Central memory CD4-positive, alpha-beta T cell (primary cell): ENCODE measurements around the gene NEIL3.
A peak's percentile ranks its signal among the peaks of the same experiment; 100 is the strongest.
"Not testable (repeated sequence)": the region's sequence is repeated elsewhere in the genome, so short reads cannot be mapped to it uniquely, and the experiment has no call there.

Experiments
- DNase-seq: peaks from one replicate; pipeline ENCODE4 v3.0.0; 2022

NEIL3 gene

DNA sequence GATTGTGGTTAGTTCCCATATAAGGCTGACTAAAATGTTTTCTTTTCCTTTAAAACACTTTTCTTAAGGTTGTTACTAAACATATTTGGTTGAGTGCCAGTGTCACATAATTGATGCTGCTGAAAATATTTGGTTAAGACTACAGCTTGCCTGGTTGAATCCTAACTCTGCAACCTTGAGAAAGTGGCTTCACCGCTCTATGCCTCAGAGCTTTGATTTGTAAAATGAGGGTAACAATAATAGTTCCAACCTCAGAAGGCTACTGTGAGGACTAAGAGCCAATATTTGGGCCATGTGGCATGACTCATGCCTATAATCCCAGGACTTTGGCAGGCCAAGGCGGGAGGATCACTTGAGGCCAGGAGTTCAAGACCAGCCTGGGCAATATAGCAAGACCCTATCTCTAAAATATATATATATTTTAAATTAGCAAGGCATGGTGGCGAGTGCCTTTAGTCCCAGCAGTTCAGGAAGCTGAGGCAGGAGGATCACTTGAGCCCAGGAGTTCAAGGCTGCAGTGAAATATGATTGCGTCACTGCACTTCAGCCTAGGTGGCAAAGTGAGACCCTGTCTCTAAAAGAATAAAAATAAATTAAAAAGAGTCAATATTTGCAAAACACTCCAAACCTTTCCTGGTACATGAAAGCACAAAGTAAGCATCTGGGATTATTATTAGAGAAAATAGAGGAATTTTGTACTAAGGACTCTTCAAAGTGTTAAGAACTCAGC, 7.1 kb upstream of the NEIL3 start:
- no peak for DNase-seq

DNA sequence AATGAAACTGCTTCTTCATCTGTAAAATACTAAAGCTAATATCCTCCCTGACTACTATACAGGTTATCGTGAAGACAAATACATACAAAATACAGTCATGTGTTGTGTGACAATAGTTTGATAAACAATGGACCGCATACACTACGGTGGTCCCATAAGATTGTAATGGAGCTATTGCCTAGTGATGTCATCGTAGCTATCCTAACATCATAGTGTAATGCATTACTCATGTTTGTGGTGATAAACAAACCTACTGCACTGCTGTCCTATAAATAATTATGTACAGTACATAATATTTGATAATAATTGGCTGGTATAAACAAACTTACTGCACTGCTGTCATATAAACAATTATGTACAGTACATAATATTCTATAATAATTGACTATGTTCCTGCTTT, 5.6 kb upstream of the NEIL3 start:
- DNase-seq = no peak

DNA sequence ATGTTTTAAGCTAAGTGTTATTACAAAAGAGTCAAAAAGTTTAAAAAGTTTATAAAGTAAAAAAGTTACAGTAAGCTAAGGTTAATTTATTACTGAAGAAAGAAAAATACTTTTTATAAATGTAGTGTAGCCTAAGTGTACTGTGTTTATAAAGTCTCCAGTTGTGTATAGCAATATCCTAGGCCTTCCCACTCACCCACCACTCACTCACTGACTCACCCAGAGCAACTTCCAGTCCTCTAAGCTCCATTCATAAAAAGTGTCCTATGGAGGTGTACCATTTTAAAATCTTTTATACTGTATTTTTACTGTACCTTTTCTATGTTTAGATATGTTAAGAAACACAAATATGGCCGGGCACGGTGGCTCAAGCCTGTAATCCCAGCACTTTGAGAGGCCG, 4.8 kb upstream of the NEIL3 start:
- not testable (repeated sequence) for DNase-seq

DNA sequence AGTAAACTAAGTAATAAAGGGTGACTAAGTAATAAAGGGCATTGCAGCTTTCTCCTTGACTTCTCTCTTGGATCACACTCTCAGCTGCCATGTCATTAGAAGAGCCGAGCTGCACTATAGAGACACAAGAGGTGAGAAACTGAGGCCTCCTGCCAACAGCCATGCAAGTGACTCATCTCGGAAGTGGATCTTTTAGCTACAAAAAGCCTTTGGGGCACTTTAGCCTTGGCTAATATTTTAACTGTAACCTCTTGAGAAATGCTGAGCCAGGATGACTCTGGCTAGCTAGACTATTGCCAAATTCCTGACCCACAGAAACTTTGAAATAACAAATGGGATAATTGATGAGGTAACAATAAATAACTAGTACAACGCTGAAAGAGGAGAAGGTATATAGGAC, 1.5 kb upstream of the NEIL3 start:
- DNase-seq = no peak

DNA sequence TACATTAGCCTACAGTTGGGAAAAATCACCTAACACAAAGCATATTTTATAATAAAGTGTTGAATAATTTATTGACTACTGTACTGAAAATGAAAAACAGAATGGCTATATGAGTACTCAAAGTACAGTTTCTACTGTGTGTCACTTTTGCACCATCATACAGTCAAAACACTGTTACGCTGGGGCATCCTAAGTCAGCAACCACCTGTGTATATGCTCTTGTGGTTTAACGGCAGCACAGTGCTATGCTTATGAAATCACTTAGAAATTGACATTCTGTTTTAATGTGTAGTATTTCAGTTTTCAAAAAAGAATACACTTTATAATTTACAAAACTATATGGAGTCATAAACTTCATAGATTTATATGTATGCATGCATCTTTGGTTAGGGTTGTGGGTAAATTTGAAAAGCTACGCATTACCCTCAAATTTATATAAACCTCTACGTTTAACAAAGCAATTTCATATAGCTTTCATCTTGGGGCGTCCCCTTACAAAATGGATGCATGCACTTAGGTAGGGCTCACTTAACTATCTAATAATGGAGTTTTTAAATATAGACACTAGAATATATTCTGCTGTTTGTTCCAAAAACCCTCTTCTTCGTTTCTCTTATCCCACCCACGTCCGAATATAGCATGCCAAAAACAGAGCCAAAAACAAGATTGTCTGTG, 690 bp upstream of the NEIL3 start:
- no peak for DNase-seq

DNA sequence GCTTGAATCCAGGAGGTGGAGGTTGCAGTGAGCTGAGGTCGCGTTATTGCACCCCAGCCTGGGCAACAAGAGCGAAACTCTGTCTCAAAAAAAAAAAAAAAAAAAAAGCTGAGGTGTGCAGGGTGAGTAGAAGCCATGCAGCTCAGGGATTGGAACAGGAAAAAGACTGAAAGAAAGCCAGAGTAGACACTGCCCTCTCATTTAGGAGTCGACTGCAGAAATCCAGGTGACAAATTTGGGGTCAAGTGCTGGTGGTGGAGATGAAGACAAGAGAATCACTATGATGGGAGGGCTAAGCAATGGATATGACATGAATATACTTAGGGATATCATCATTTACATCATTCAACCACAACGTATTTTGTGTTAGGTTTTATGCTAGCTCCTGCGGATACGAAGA, 1.9 kb downstream of the NEIL3 start:
- no peak for DNase-seq

DNA sequence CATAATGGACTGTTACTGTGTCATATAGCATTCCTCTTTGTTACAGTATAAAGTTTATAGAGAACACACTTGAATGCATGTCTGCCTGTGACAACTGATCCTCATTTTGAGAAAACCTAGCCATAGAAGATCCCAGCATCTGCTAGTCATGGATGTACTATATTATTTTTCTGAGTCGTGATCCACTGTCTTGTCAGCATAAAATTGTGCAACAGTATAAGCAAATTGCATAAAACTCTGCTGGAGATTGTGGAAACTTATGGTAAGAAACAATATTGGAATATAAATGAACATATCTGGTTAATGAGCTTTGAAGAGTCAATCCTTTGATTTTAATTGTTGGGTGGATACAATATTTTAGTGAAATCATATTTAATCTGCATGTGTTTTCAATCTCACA, 3.6 kb downstream of the NEIL3 start:
- DNase-seq = no peak

DNA sequence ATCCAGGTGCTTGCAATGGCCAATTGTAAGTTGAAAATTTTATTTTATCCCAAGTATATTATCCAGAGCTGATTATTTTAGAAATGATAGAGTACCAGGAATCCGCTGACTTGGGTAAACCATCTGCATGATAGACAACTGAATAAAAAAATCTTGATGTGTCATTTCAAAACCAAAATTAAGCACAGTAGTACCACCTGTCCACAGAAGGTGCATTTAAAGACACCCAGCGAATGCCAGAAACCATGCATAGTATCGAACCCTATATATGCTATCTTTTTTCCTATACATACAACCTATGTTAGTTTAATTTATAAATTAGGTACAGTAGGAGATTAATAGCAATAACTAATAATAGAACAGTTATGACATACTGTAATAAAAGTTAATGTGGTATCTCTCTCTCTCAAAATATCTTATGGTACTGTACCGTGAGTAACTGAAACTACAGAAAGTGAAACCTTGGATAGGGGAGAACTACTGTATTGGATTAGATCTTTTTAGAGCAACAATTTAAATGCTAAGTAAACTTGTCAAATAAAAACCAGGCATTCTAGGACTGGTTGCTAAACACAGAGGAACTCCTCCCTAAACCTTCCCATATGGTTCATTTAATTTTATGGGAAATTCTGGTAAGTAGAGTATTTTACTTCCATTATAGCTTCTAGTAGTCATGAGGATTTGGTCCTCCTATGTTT, 6.2 kb downstream of the NEIL3 start:
- DNase-seq = no peak

DNA sequence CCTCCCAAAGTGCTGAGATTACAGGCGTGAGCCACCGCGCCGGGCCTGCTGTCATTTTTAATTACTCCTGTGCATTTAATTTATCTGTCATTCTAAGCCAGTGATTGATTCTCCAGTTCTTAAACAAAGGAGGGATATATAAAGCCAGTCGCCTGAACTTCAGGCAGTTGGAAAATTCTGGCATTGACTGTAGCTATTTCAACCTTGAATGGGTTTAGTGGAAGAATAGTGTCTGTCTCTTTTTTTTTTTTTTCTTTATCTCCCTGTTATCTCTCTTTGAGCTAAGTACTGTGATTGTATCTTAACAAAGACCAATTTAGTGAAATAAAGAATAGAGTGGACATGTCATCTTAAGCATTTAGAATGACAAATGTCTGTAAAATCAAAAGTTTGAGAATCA, 11.0 kb downstream of the NEIL3 start:
- DNase-seq = no peak

DNA sequence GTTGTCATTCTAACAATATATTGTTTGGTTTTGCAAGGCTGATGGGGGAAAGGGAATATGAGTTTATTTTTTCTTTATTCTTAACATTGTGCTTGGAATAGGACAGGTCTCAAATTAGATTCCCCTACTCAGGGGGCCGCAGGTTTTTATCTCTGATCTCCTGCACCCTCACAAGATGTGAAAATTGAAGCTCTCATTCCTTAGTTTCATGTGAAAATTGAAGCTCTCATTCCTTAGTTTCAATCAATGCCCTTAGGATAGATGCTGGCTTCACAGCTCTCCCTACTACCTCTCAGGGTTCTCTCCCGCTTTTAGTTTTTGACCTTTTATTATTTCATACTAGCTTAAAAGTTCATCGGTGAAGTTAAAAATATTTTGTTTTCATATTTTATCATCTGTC, 12.0 kb downstream of the NEIL3 start:
- DNase-seq = no peak

DNA sequence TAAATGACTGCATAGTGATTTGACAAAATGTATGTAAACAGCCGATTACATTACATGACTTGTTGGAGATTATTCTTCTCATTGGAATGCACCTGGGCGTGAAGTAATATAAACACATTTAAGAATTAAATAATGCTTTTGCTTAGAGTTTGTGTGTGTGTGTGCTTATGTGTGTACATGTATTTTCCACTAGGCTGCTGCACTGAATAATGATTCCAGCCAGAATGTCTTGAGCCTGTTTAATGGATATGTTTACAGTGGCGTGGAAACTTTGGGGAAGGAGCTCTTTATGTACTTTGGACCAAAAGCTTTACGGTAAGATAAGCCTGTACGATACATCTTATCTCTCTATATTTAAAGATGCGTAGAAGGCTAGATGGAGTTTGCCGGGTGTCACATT, 12.6 kb downstream of the NEIL3 start:
- no peak for DNase-seq

DNA sequence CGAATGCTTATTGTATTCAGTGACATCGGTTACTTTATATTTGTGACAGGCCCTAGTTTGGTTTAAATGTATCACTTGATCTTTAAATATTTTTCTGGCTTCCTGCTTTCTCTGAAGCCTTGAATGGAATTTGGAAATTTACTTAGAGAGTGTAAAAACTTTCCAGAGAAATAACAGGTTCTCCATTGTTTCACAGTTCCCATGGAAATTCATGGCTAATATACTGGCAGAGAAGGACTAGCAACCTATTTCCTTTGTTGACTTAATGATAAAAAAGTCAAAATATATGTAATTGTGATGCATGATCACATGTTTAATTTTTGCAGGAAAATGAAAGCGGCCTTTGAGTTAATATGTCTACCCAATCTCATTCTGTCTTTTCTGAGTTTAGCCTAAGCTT, 13.2 kb downstream of the NEIL3 start:
- DNase-seq = no peak

DNA sequence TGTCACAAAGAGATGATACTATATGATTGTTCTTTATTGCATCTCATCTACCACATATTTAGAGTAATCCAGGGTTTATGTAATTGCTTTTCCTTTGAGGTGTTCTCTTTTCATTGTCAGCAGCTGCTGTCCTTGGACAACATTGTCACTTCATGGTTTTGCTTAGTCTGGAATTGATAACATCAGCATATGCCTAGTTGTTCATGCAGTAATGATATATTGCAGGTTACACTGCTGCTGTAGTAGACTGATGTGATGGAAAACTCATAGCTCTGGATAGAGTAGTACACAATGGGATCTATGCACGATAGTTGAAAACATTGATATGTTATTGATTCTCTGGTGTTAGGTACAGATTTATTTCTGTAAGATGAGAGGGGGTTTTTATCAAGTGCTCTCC, 13.7 kb downstream of the NEIL3 start:
- DNase-seq = no peak

DNA sequence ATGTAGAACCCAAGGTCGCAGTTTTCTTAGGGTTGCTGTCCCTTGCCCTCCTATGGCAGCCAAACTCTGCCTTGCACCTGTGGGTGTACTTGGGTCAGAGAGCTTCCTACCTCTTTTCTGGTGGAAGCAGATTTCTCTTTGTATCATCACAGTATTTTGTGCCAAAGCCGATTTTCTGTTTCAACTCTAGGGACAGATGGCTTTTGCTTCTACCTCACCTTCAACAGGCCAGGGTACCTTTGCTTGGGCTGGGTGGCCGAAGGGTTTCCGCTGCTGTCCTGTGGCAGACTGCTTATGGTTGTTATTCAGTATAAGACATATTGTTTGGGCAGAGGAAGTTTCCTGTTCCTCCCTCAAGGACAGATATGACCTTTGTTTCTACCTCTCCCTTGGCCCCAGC, 22.4 kb downstream of the NEIL3 start:
- no peak for DNase-seq

DNA sequence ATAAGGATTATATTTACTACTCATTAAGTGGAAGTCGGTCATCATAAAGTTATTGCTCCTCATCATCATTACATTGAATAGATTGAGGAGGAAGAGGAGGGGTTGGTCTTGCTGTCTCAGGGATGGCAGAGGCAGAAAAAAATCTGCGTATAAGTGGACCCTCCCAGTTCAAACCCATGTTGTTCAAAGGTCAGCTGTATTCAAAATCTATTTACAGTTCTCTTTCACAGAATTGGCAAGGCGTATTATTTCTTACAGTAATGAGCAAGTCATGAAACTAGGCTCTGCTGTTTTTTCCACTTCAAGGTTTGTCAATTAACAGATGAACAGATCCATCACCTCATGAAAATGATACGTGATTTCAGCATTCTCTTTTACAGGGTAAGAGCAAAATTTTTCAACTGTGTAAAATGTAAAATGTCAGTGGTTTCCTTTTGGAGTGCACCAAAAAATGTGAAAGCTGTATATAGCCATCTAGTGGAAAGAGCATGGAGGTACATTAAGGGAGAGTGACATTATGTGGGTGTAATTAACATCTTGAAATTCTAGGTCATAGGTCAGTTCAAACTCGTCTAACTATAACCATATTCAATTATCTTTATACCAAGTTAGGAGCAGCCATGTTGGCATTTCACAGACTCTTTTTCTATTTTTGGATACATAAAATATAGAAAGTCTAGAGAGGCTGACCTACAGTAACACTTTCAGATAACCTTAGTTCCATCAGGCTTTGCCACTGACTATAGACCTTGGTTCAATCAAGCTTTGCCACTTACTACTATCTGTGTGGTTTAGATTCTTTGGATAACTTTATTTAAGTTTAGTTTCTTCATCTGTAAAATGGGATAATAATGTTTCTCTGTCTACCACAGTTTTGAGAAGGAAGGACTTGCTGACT, 30.1 kb downstream of the NEIL3 start:
- peak; percentile 33 for DNase-seq

DNA sequence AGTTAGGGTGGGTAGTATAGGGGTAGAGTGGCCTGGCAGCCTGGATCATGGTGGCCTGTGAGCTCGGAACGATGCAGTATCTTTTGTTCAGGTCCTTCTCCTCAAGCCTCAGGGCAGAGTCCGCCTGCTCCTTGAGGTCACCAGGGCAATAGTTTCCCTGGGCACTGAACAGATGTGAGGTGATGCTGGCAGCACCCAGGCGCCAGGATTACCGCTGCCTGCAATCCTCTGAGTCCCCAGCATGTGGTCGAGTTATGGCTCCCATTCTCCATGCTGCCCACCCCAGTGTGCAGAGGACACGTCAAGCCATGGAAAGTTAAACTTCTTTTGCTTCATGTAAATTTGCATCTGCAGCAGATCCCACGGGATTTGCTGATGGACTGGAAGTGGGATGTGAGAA, 38.7 kb downstream of the NEIL3 start:
- no peak for DNase-seq

DNA sequence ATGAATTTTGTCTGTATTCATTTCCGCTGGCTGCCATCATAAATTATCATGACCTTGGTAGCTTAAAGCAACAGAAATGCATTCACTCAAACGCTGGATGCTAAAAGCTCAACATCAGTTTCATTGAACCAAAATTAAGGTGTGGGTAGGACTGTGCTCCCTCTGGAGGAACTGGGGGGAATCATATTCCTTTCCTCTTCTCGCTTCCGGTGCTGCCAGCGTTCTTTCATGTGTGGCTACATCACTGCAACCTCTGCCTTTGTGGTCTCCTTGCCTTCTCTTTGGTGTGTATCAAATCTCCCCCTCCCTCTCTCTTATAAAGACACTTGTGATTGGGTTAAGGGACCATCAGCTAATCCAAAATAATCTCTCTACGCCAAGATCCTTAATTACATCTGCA, 39.5 kb downstream of the NEIL3 start:
- no peak for DNase-seq

DNA sequence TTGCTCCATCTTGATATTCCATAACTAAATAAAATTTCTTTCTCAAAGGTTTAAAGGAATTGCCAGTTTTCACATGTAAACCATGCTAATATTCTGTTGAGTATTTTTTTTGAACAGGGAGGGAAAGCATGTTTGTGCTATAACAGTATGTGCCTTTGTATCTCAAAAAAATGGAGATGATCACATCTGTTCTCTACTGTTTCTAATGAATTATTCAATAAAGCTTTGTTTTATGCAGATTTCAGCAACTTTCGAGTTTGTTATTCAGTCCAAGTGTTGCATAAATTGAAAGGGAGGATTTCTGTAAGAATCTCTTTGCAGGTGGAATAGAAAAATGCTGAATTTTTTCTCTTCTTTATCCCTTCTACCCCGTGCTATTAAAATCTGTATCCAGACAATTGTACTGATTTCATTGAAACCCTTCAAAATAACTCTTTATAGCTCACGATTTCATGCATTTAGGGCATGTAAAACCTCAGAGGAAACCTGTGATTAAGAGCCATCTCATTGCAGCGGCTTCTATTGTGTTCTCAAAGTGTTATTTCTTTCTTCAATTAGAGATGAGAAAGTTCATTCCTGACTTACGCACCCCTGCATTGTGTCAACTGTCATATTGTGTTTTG, 42.1 kb downstream of the NEIL3 start:
- DNase-seq = no peak

DNA sequence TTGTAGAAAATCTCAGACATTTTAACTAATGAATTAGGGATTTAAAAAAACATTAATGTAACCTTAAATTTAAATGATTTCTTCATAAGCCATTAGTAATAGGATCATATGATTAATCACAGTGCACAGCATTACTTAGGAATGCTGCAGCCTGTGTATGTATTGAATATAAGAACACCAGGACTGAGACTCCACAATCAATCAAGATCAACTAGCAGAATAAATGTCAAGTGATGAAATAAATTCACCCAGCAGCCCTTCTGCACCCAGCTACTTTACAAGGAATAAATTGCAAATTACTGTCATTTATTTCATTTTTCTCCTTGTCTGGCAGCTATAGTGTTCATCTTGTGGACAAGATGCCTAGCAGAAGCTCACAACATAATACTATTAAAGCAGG, 46.5 kb downstream of the NEIL3 start:
- DNase-seq = no peak

DNA sequence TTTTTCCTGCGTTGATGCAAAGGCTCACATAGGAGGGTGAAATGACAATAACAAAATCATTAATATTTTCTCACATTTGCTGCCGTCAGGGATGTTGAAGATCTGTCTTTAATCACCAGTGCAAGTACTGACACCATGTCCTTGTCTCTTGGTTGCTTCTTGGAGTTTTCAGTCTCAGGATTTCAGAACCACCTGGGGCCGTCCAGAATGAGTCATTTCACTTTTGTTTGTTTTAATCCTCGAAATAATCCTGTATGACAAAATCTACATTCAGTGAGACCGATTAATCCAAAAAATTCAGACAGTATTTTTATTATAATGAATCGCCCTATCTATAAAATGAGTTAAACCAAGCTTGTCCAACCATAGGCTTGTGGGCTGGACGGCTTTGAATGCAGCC, 47.2 kb downstream of the NEIL3 start:
- DNase-seq = no peak

DNA sequence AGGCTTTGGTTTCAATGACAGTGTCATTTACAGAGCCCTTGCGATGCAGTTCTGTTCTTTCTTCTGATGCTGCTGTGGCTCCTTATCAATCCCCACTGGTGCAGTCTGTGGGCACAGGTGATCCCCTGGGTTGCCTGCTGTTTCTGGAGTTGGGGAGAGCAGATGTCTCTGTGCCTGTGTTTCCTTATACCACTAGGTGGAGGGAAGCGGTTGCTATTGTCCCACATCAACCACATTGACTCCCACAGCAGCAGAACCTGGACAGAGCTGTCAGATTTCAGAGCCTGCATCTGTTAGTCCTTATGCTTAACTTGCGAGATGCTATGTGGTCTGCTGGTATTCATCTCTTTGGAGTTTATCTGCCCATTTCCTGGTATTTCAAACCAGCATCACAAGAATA, 57.7 kb downstream of the NEIL3 start:
- DNase-seq = peak; percentile 3

DNA sequence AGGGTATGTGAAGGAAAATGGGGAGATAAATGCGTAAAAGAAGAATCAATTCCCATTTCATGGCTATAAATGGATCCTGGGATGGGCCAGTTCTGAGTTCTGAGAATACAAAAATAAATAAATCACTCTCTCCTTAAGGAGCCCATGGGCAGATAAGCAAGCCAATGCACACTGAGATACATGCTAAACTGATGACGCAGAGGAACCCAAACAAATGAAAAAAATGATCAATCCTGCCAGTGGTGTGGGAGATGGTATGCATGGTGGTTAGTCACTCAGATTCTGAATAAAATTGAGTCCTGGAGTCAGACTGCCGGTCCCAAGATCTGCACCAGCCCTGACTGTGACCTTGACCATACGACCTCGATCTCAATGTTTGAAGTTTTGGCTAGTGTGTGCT, 59.7 kb downstream of the NEIL3 start:
- DNase-seq = no peak

DNA sequence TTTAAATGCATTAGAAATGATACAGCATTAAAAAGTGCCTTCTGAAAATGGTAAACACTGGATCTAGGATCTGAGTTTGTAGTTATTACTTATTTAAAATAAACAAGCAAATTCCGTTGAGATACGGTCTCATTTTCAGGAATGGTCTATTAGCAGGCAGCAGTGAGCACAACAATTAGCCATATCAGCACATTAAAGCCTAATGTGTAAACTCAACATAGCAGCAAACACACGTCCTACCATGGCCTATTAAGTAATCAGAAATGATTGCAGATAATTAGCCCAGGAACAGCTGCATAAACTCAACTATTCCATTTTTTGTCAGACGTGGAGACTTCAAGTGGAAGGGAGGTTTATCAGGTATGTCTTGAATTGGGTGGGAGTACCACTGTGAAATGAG, 61.8 kb downstream of the NEIL3 start:
- DNase-seq = no peak
